CD14-positive monocyte (primary cell): ENCODE results near the gene HEMK1. TPM values are rescaled to one million over a fixed set of nuclear protein-coding genes. Genes with fewer than 3 reads are reported as not detected.
A peak's percentile ranks its signal among the peaks of the same experiment; 100 is the strongest.

Source experiments
- DNase-seq, 3 donors: peaks; one replicate each; pipeline ENCODE4 v3.0.0-alpha.2; 2011 to 2022
- H2AFZ ChIP-seq: 2 replicates; pipeline ENCODE4 v1.6.0; 2012; ENCODE audit warnings: mild to moderate bottlenecking, low read depth, low read length, inconsistent platforms; ENCODE audit not compliant: insufficient read depth, poor library complexity, severe bottlenecking
- H3K27ac ChIP-seq, 2 donors: 1 replicate in 1 of 2; 2 replicates in 1 of 2; pipeline ENCODE4 v1.5.1; 2012 to 2013; ENCODE audit warnings: low read length in 2 of 2, control low read depth in 1 of 2, inconsistent platforms in 1 of 2, low read depth in 1 of 2, mild to moderate bottlenecking in 1 of 2
- H3K27me3 ChIP-seq, 2 donors: one replicate each; pipeline versions ENCODE4 v1.6.0 to v1.6.1; 2011 to 2013; ENCODE audit warnings: low read length in 2 of 2; ENCODE audit not compliant: control insufficient read depth in 2 of 2, insufficient read depth in 2 of 2
- H3K36me3 ChIP-seq, 2 donors: replicated peaks in 1 of 2; 1 replicate in 1 of 2; 2 replicates in 1 of 2; pipeline versions ENCODE4 v1.5.1 to v1.6.1; 2012 to 2013; ENCODE audit warnings: low read length in 2 of 2, control low read depth in 1 of 2, inconsistent platforms in 1 of 2, mild to moderate bottlenecking in 1 of 2; ENCODE audit not compliant: insufficient read depth in 2 of 2, control insufficient read depth in 1 of 2
- H3K4me1 ChIP-seq, 2 donors: 1 replicate in 1 of 2; 2 replicates in 1 of 2; pipeline versions ENCODE4 v1.5.1 to v1.6.1; 2012 to 2013; ENCODE audit warnings: low read length in 2 of 2, control low read depth in 1 of 2, inconsistent platforms in 1 of 2, mild to moderate bottlenecking in 1 of 2, moderate library complexity in 1 of 2; ENCODE audit not compliant: insufficient read depth in 2 of 2, control insufficient read depth in 1 of 2
- H3K4me2 ChIP-seq: replicated peaks from 2 replicates; pipeline ENCODE3; 2012; ENCODE audit warnings: low read length, moderate library complexity, mild to moderate bottlenecking; ENCODE audit not compliant: poor library complexity, severe bottlenecking; ENCODE audit errors: extremely low read depth
- H3K4me3 ChIP-seq, 3 experiments: fragments of 200-600 bp in 1 of 3; sonication (generic) in 1 of 3; replicated peaks in 1 of 3; 1 replicate in 2 of 3; 2 replicates in 1 of 3; pipeline ENCODE4 v1.5.1; 2011 to 2013; ENCODE audit warnings: low read length in 3 of 3, mild to moderate bottlenecking in 3 of 3, control low read depth in 2 of 3, low read depth in 2 of 3, inconsistent platforms in 1 of 3, moderate library complexity in 1 of 3
- H3K79me2 ChIP-seq: 2 replicates; pipeline ENCODE4 v1.6.0; 2012; ENCODE audit warnings: mild to moderate bottlenecking, control low read depth, inconsistent platforms, low read length, moderate library complexity; ENCODE audit not compliant: insufficient read depth
- H3K9ac ChIP-seq: 2 replicates; pipeline ENCODE4 v1.6.0; 2017; ENCODE audit warnings: low read length, mild to moderate bottlenecking; ENCODE audit not compliant: insufficient read depth, poor library complexity, severe bottlenecking
- H3K9me3 ChIP-seq, 2 donors: replicated peaks in 1 of 2; 1 replicate in 1 of 2; 2 replicates in 1 of 2; pipeline versions ENCODE4 v1.5.1 to v1.6.1; 2012 to 2013; ENCODE audit warnings: low read length in 2 of 2, control low read depth in 1 of 2; ENCODE audit not compliant: control insufficient read depth in 1 of 2, insufficient read depth in 1 of 2
- H4K20me1 ChIP-seq: 2 replicates; pipeline ENCODE4 v1.6.0; 2012; ENCODE audit warnings: mild to moderate bottlenecking, low read length, control low read depth, moderate library complexity; ENCODE audit not compliant: insufficient read depth
- H3K27ac Mint-ChIP-seq, 7 donors: one replicate each; pipeline ENCODE4 v1.8.0; 2020; ENCODE audit warnings: mild to moderate bottlenecking in 7 of 7, mixed read lengths in 7 of 7, moderate library complexity in 6 of 7, inconsistent platforms in 2 of 7
- H3K27me3 Mint-ChIP-seq, 3 donors: one replicate each; pipeline ENCODE4 v1.8.0; 2021 to 2022; ENCODE audit warnings: low read depth in 3 of 3, mild to moderate bottlenecking in 3 of 3, mixed read lengths in 3 of 3, moderate library complexity in 3 of 3, inconsistent platforms in 1 of 3
- H3K36me3 Mint-ChIP-seq, 2 donors: one replicate each; pipeline ENCODE4 v1.8.0; 2020; ENCODE audit warnings: mixed read lengths in 2 of 2, inconsistent platforms in 1 of 2, mild to moderate bottlenecking in 1 of 2
- H3K4me1 Mint-ChIP-seq: one replicate; pipeline ENCODE4 v1.8.0; 2020; ENCODE audit warnings: mild to moderate bottlenecking, mixed read lengths
- H3K4me3 Mint-ChIP-seq, 2 donors: one replicate each; pipeline ENCODE4 v1.8.0; 2020; ENCODE audit warnings: mild to moderate bottlenecking in 2 of 2, mixed read lengths in 2 of 2, moderate library complexity in 1 of 2
- H3K9me3 Mint-ChIP-seq, 7 donors: one replicate each; pipeline ENCODE4 v1.8.0; 2020 to 2022; ENCODE audit warnings: mixed read lengths in 7 of 7, mild to moderate bottlenecking in 6 of 7, moderate library complexity in 6 of 7, inconsistent platforms in 2 of 7
- CTCF ChIP-seq: fragments of 200-600 bp; IDR thresholded peaks from one replicate; pipeline ENCODE4 v1.8.0; 2022; ENCODE audit warnings: antibody characterized with exemption, mild to moderate bottlenecking
- WGBS: methylation state at CpG from one replicate; pipeline ENCODE4 v1.1.5; 2013; ENCODE audit warnings: missing lambda C conversion rate; ENCODE audit not compliant: insufficient coverage; 5-methylcytosine and 5-hydroxymethylcytosine counted together
- intact Hi-C, 2 donors: fragments of 100-400 bp; cut with micrococcal nuclease; formaldehyde crosslinking; loops; one replicate each; pipeline versions ENCODE4 v1.15.0 to v1.15.1; 2023
- polyA plus RNA-seq, 3 donors: library from polyadenylated mRNA; depleted of rRNA in 1 of 3; unstranded in 2 of 3; stranded (reverse) in 1 of 3; fragments of 300-500 nt in 2 of 3; fragments of >200 nt in 1 of 3; fragmentation: Illumina TruSeq in 2 of 3; gene quantifications; 1 replicate in 2 of 3; 2 replicates in 1 of 3; pipeline ENCODE4 v1.2.3, GENCODE V29; 2012 to 2021

The HEMK1 gene
- polyA plus RNA-seq, 3 donors, result 10.1 to 14.0 (median 12.1) TPM

DNA sequence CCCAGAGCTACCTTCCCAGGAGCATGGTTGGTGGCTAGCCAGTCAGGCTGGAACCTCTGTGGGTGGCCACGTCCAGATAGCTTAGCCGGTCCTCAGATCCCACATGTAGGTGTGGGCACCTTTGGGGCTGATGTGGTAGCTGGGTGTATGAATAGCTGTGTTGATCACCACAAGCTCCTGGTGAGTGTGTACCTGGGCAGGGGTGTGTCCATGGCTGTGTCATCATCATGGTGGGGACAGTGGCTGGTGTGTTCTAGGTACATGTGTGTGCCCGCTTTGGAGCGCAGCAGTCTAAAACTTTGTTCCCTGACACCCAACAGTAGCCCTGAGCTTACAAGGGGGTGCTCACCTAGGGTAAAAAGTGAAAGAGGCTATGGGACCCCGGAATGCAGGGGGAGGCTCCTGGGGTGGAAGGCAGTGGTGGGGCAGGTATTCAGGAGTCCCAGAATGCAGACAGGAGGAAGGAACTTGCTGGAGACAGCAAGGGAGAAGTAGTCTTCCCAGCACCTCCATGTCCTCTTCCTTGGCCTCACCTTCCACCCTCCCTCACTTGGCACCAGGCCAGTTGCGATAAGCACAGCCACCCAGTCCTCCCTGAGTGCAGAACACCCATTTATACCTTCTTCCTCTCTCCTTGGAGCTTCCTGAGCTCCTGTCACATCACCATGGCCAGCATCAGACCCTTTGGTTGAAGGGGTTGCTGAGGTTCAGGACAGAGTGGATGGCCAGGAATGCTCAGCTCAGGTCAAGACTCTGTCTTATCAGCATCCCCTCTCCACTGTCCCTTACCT, 41.1 kb downstream of the HEMK1 start:
- peaks cover 66% of the 10 kb centered on the region for H3K79me2 ChIP-seq
- H3K36me3 Mint-ChIP-seq, result peaks cover 30 to 38% of the 10 kb centered on the region in 2 donors
- TF ChIP-seq CTCF, result no peak
- H3K36me3 ChIP-seq, result peaks cover 19 to 27% of the 10 kb centered on the region in 2 donors
- H3K9ac ChIP-seq, result peak overlapping the region; percentile 79
- no peaks in the 10 kb centered on the region for H3K9me3 ChIP-seq
- no peaks in the 10 kb centered on the region for H3K27me3 ChIP-seq
- H3K27ac Mint-ChIP-seq, result peak overlapping the region; percentile 83 to 96 (median 92)
- intact Hi-C loops, result loop anchor here (5.0 kb wide), 2 partner anchors 258 to 777 kb away; partner anchors contain the start of genes CYB561D2 (in 1 of the 2), MANF (in 1 of the 2) and NPRL2 (in 1 of the 2)
- H3K4me1 ChIP-seq, result peaks cover 73 to 86% of the 10 kb centered on the region in 2 donors
- H3K27ac ChIP-seq, result peak overlapping the region; percentile 69 to 83
- peaks cover 57% of the 10 kb centered on the region for H4K20me1 ChIP-seq
- H2AFZ ChIP-seq, result no peak overlapping the region
- no peak for DNase-seq
- H3K4me2 ChIP-seq, result peak overlapping the region; percentile 96
- peak overlapping the region; percentile 93 to 97 for H3K4me3 Mint-ChIP-seq
- H3K27me3 Mint-ChIP-seq, result peaks cover 0 to 4% (median 0%) of the 10 kb centered on the region in 3 donors
- H3K4me1 Mint-ChIP-seq, result peaks cover 80% of the 10 kb centered on the region
- WGBS, result 70% methylated on average over 2 of the region's 6 CpGs
- peak overlapping the region; percentile 66 to 93 (median 82) for H3K4me3 ChIP-seq
- H3K9me3 Mint-ChIP-seq, result no peaks in the 10 kb centered on the region

DNA sequence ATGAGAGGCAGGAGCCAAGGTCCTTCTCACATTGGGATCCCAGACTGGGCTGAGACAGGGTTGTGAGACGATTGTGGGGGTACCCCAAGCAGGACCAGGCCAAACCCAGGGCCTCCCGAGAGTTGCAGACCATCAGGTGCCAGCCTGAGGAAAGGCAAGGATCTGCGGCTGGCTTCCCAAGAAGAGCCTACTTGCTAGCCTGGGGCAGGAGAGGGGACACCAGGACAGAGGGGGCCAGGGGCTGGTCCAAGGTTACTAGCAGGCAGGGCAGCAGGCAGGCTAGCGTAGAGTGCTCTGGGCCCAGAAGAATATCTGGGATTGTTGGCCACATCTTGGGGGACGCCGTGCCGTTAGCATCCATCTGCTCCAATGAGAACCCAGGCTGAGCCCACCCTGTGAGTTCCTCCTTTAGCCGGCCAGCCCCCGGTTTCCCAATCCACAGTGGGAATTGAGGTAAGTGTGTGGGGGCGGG, 41.7 kb downstream of the HEMK1 start:
- Histone ChIP-seq H3K79me2 (peaks cover 60% of the 10 kb centered on the region), H2AFZ (peak overlapping the region; percentile 70)

More for the DNA sequence above, 41.7 kb downstream of the HEMK1 start:
- no peaks in the 10 kb centered on the region for H3K27me3 ChIP-seq
- peak overlapping the region; percentile 93 to 97 for H3K4me3 Mint-ChIP-seq
- H3K9ac ChIP-seq, result peak overlapping the region; percentile 79
- peak overlapping the region; percentile 66 to 93 (median 82) for H3K4me3 ChIP-seq
- H3K4me2 ChIP-seq, result peak overlapping the region; percentile 96
- peaks cover 0 to 4% (median 0%) of the 10 kb centered on the region in 3 donors for H3K27me3 Mint-ChIP-seq
- H3K36me3 Mint-ChIP-seq, result peaks cover 24 to 31% of the 10 kb centered on the region in 2 donors
- H3K36me3 ChIP-seq, result peaks cover 19 to 26% of the 10 kb centered on the region in 2 donors
- intact Hi-C loops, result loop anchor here (5.0 kb wide), 2 partner anchors 259 to 776 kb away; partner anchors contain the start of genes CYB561D2 (in 1 of the 2), MANF (in 1 of the 2) and NPRL2 (in 1 of the 2)
- peak in 1 of 3 donors; percentile 34 for DNase-seq
- peak overlapping the region; percentile 69 to 83 for H3K27ac ChIP-seq
- no peaks in the 10 kb centered on the region for H3K9me3 Mint-ChIP-seq
- H3K27ac Mint-ChIP-seq, result peak overlapping the region; percentile 83 to 96 (median 92)
- H4K20me1 ChIP-seq, result peaks cover 50% of the 10 kb centered on the region
- H3K9me3 ChIP-seq, result no peaks in the 10 kb centered on the region
- WGBS, result 3% methylated on average over 10 of the region's 10 CpGs
- peaks cover 72 to 86% of the 10 kb centered on the region in 2 donors for H3K4me1 ChIP-seq
- peaks cover 78% of the 10 kb centered on the region for H3K4me1 Mint-ChIP-seq
- TF ChIP-seq CTCF, result no peak
